Testis (tissue), 2 donors: ENCODE measurements around the gene CADPS.

Experiments used
- POLR2A ChIP-seq: fragments of 450-650 bp; IDR thresholded peaks from one replicate; pipeline ENCODE4 v1.6.1; 2017; ENCODE audit warnings: antibody characterized with exemption, mild to moderate bottlenecking, moderate library complexity
- TF ChIP-seq, protein P1 (sequence below), 3 experiments: fragments of 450-650 bp in 2 of 3; fragments of 200-600 bp in 1 of 3; sonication (generic) in 1 of 3; IDR thresholded peaks; one replicate each; pipeline ENCODE4 v1.5.1; 2016 to 2019; ENCODE audit warnings: antibody characterized with exemption in 3 of 3, mild to moderate bottlenecking in 2 of 3, moderate library complexity in 1 of 3

DNA sequence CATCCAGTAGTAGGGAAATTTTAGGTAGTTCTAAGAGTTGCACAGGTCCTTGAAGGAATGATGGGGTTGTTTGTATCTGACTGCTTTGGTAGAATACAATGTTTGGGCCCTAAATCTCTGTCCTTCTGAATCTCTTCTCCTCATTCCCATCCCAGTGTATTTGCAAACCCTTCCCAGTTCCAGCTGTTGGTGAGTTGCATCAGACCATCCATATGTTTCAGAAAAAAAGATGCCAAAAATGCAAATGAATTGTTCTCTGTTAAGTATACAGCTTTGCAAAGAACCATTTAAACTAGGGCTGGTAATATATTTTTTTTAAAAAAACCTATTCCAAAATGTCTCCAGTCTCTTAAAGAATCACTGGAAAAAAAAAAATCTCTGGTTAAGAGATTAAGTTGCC is 251.0 kb downstream of the CADPS start:
- TF ChIP-seq, protein P1, sequence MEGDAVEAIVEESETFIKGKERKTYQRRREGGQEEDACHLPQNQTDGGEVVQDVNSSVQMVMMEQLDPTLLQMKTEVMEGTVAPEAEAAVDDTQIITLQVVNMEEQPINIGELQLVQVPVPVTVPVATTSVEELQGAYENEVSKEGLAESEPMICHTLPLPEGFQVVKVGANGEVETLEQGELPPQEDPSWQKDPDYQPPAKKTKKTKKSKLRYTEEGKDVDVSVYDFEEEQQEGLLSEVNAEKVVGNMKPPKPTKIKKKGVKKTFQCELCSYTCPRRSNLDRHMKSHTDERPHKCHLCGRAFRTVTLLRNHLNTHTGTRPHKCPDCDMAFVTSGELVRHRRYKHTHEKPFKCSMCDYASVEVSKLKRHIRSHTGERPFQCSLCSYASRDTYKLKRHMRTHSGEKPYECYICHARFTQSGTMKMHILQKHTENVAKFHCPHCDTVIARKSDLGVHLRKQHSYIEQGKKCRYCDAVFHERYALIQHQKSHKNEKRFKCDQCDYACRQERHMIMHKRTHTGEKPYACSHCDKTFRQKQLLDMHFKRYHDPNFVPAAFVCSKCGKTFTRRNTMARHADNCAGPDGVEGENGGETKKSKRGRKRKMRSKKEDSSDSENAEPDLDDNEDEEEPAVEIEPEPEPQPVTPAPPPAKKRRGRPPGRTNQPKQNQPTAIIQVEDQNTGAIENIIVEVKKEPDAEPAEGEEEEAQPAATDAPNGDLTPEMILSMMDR (IDR thresholded peaks at IDR 0.05): no peak
- TF ChIP-seq POLR2A: no peak
